HepG2 (cell line): Measurements from ENCODE around the gene MPV17L2. TPM values are rescaled to one million over a fixed set of nuclear protein-coding genes. Genes with fewer than 3 reads are reported as not detected.

Experiments
- CREM ChIP-seq, 2 experiments: sonication (generic) in 1 of 2; formaldehyde crosslinking in 1 of 2; IDR thresholded peaks; 2 replicates each; pipeline versions ENCODE4 v1.4.0 to v1.6.1; 2016 to 2020; ENCODE audit warnings: antibody characterized with exemption in 1 of 2, mild to moderate bottlenecking in 1 of 2, missing genetic modification reagents in 1 of 2
- GATAD2A ChIP-seq: IDR thresholded peaks from 2 replicates; pipeline ENCODE4 v1.6.1; 2016
- GPN1 ChIP-seq: sonication (generic); formaldehyde crosslinking; IDR thresholded peaks from 2 replicates; pipeline ENCODE4 v1.5.1; 2020; ENCODE audit warnings: missing genetic modification reagents, borderline replicate concordance
- MIER2 ChIP-seq: IDR thresholded peaks from 2 replicates; pipeline ENCODE4 v1.6.1; 2016; ENCODE audit warnings: missing biosample characterization, missing genetic modification reagents
- POLR2G ChIP-seq: fragments of 200-400 bp; formaldehyde crosslinking; IDR thresholded peaks from 2 replicates; pipeline ENCODE4 v1.6.1; 2018; ENCODE audit warnings: mild to moderate bottlenecking, low read depth, low read length, moderate library complexity
- REPIN1 ChIP-seq: sonication (generic); formaldehyde crosslinking; IDR thresholded peaks from 2 replicates; pipeline ENCODE4 v1.8.0; 2022; ENCODE audit warnings: missing genetic modification reagents, low read depth, mild to moderate bottlenecking, borderline replicate concordance
- SAP130 ChIP-seq: IDR thresholded peaks from 2 replicates; pipeline ENCODE4 v1.6.1; 2016; ENCODE audit warnings: low read depth
- SCMH1 ChIP-seq: sonication (generic); formaldehyde crosslinking; IDR thresholded peaks from 2 replicates; pipeline ENCODE4 v1.9.0; 2021; ENCODE audit warnings: missing genetic modification reagents, mild to moderate bottlenecking, borderline replicate concordance
- SP1 ChIP-seq, 2 experiments: fragments of 450-650 bp in 1 of 2; sonication (generic) in 1 of 2; formaldehyde crosslinking in 1 of 2; IDR thresholded peaks; 2 replicates each; pipeline versions ENCODE4 v1.4.0 to v1.6.1; 2016 to 2020; ENCODE audit warnings: missing genetic modification reagents in 1 of 2
- TIGD3 ChIP-seq: sonication (generic); formaldehyde crosslinking; IDR thresholded peaks from 2 replicates; pipeline ENCODE4 v1.5.1; 2020; ENCODE audit warnings: mild to moderate bottlenecking, missing genetic modification reagents, borderline replicate concordance
- ZBTB40 ChIP-seq, 2 experiments: fragments of 450-650 bp in 1 of 2; sonication (generic) in 1 of 2; formaldehyde crosslinking in 1 of 2; IDR thresholded peaks; 2 replicates each; pipeline versions ENCODE4 v1.6.1 to v1.8.0; 2016 to 2022; ENCODE audit warnings: antibody characterized with exemption in 1 of 2, mild to moderate bottlenecking in 1 of 2, missing genetic modification reagents in 1 of 2
- ZNF205 ChIP-seq: IDR thresholded peaks from 2 replicates; pipeline ENCODE4 v1.6.1; 2018; ENCODE audit warnings: missing biosample characterization, missing genetic modification reagents
- ZNF274 ChIP-seq: sonication (generic); formaldehyde crosslinking; IDR thresholded peaks from 2 replicates; pipeline ENCODE4 v1.5.1; 2020; ENCODE audit warnings: mild to moderate bottlenecking, missing genetic modification reagents
- ZNF337 ChIP-seq: sonication (generic); formaldehyde crosslinking; IDR thresholded peaks from 2 replicates; pipeline ENCODE4 v1.5.1; 2020; ENCODE audit warnings: missing genetic modification reagents, low read depth, mild to moderate bottlenecking, borderline replicate concordance
- ZNF543 ChIP-seq: sonication (generic); formaldehyde crosslinking; IDR thresholded peaks from 2 replicates; pipeline ENCODE4 v1.4.0; 2020; ENCODE audit warnings: mild to moderate bottlenecking, missing genetic modification reagents
- ZSCAN21 ChIP-seq: sonication (generic); formaldehyde crosslinking; IDR thresholded peaks from 2 replicates; pipeline ENCODE4 v1.8.0; 2022; ENCODE audit warnings: mild to moderate bottlenecking, missing genetic modification reagents, moderate library complexity, borderline replicate concordance
- ZSCAN31 ChIP-seq: sonication (generic); formaldehyde crosslinking; IDR thresholded peaks from 2 replicates; pipeline ENCODE4 v1.5.0; 2020; ENCODE audit warnings: low read depth, mild to moderate bottlenecking, missing genetic modification reagents
- polyA plus RNA-seq, 8 experiments: library from polyadenylated mRNA; depleted of rRNA in 3 of 8; stranded (reverse) in 7 of 8; unstranded in 1 of 8; fragments of >200 nt; fragmentation: Illumina TruSeq in 4 of 8; extraction: Trizol in 4 of 8; gene quantifications; 2 replicates each; pipeline versions ENCODE4 v1.2.1 to v1.2.3, GENCODE V29; 2011 to 2016; ENCODE audit warnings: low read depth in 4 of 8, missing spikeins in 1 of 8, mixed read lengths in 1 of 8; ENCODE audit not compliant: insufficient read depth in 1 of 8
- total RNA-seq, 5 experiments: library from RNA; depleted of rRNA; stranded (reverse); fragments of >200 nt; fragmentation: Illumina TruSeq; extraction: Trizol; gene quantifications; 2 replicates each; pipeline ENCODE4 v1.2.3, GENCODE V29; 2016; ENCODE audit warnings: low read depth in 1 of 5
- TF ChIP-seq, protein P1 (sequence below): sonication (generic); formaldehyde crosslinking; IDR thresholded peaks from 2 replicates; pipeline ENCODE4 v1.4.0; 2020; ENCODE audit warnings: missing genetic modification reagents, mild to moderate bottlenecking, borderline replicate concordance

Gene MPV17L2
- total and polyA plus RNA-seq, 2 of the 13 experiments (the other 11 are each of a cell fraction or from before 2014, with no cell fraction given): 13.6 to 16.7 TPM

DNA sequence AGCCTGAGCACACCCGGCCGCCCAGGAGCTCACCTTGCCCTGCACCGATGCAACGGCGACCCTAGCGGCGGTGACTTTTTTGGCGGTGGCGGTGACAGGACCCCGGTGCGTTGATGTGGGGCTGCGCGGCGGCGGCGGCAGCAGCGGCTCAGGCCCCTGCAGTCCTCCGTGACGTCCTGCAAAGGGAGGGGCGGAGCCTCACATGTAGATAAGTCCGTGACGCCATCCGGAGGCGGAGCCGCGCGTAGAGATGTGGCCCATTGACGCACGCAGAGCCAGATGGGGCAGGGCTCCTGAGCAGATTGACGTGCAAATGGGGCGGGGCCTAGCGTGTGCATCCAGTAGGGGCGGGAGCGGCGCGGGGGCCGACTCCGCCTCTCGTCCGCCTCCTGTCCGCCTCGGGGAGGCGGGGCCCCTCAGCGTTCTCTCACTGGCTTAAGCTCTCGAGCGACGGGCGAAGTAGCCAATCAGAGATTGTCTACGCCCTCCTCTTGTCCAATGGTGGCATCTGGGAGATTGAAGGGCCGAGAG is 10.9 kb downstream of the MPV17L2 start, which contains the start of gene RAB3A (continued):
- TF ChIP-seq TIGD3 (CRISPR knock-in tag) (no peak), ZNF205 (CRISPR knock-in tag) (no peak), GATAD2A (CRISPR knock-in tag) (no peak; the same call in 1 of the 2 replicates), SP1 (IDR thresholded peaks at IDR 0.05) (peak; percentile 77; the same call in 1 of the 2 replicates), SP1 (CRISPR knock-in tag; IDR thresholded peaks at IDR 0.05) (peak; percentile 89), GPN1 (CRISPR knock-in tag) (no peak), SAP130 (peak; percentile 75), ZNF274 (CRISPR knock-in tag) (no peak), ZSCAN31 (CRISPR knock-in tag) (peak; percentile 73; the same call in 1 of the 2 replicates), CREM (IDR thresholded peaks at IDR 0.05) (peak; percentile 55; the same call in 1 of the 2 replicates), CREM (CRISPR knock-in tag; IDR thresholded peaks at IDR 0.05) (no peak), REPIN1 (CRISPR knock-in tag) (no peak), ZBTB40 (IDR thresholded peaks at IDR 0.05) (no peak), ZBTB40 (CRISPR knock-in tag; IDR thresholded peaks at IDR 0.05) (no peak), MIER2 (CRISPR knock-in tag) (no peak), SCMH1 (no peak), ZNF543 (CRISPR knock-in tag) (no peak), ZNF337 (CRISPR knock-in tag) (0 out of 2 replicates have a peak, but pooled peaks have one; percentile 19), ZSCAN21 (CRISPR knock-in tag) (no peak; the same call in 1 of the 2 replicates), POLR2G (no peak)
- TF ChIP-seq, protein P1, sequence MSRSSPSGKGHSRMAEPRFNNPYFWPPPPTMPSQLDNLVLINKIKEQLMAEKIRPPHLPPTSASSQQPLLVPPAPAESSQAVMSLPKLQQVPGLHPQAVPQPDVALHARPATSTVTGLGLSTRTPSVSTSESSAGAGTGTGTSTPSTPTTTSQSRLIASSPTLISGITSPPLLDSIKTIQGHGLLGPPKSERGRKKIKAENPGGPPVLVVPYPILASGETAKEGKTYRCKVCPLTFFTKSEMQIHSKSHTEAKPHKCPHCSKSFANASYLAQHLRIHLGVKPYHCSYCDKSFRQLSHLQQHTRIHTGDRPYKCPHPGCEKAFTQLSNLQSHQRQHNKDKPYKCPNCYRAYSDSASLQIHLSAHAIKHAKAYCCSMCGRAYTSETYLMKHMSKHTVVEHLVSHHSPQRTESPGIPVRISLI: no peak
